ENCODE data around the gene PEX12.

GRCh38 chr17:35569405-35569804 is 9.0 kb downstream of the PEX12 start:
- TF ChIP-seq CTCF (IDR thresholded peaks at IDR 0.05; ENCODE audit: extremely low read depth in 1 of 2, insufficient read depth in 1 of 2, low read depth in 1 of 2, low read length in 2 of 2) (no peak), MAX (IDR thresholded peaks at IDR 0.05; ENCODE audit: insufficient read depth, insufficient read length) (no peak)
